SK-N-SH (cell line): ENCODE measurements around the gene HSD11B1L.

Source experiments
- EP300 ChIP-seq, 2 experiments: IDR thresholded peaks; 2 replicates each; pipeline versions ENCODE4 v1.4.0 to v1.6.1; 2012; ENCODE audit warnings: borderline replicate concordance in 1 of 2, low read depth in 1 of 2, low read length in 1 of 2
- FOXM1 ChIP-seq: IDR thresholded peaks from 2 replicates; pipeline ENCODE4 v1.4.0; 2012; ENCODE audit warnings: low read depth, mild to moderate bottlenecking
- JUND ChIP-seq: IDR thresholded peaks from 2 replicates; pipeline ENCODE4 v1.4.0; 2012
- MAX ChIP-seq: IDR thresholded peaks from 2 replicates; pipeline ENCODE4 v1.4.0; 2012; ENCODE audit warnings: low read depth
- MXI1 ChIP-seq: IDR thresholded peaks from 2 replicates; pipeline ENCODE4 v1.6.1; 2012; ENCODE audit warnings: mild to moderate bottlenecking, low read depth, low read length, improper control_type of control experiment
- POLR2AphosphoS5 ChIP-seq: IDR thresholded peaks from 2 replicates; pipeline ENCODE4 v1.6.1; 2012; ENCODE audit warnings: low read depth, low read length
- RAD21 ChIP-seq: IDR thresholded peaks from 2 replicates; pipeline ENCODE4 v1.6.1; 2012; ENCODE audit warnings: mild to moderate bottlenecking, low read length
- RCOR1 ChIP-seq: fragments of 150-350 bp; IDR thresholded peaks from 2 replicates; pipeline ENCODE4 v1.6.1; 2017; ENCODE audit warnings: antibody characterized with exemption, low read length
- TAF1 ChIP-seq: IDR thresholded peaks from 2 replicates; pipeline ENCODE4 v1.6.1; 2012; ENCODE audit warnings: low read depth, mild to moderate bottlenecking, low read length, moderate library complexity, borderline replicate concordance
- USF1 ChIP-seq: IDR thresholded peaks from 2 replicates; pipeline ENCODE4 v1.4.0; 2012; ENCODE audit warnings: low read depth, borderline replicate concordance
- YY1 ChIP-seq: IDR thresholded peaks from 2 replicates; pipeline ENCODE4 v1.4.0; 2012; ENCODE audit warnings: low read depth, mild to moderate bottlenecking
- ZBTB33 ChIP-seq: IDR thresholded peaks from 2 replicates; pipeline ENCODE4 v1.4.0; 2012; ENCODE audit warnings: low read depth, borderline replicate concordance
- TF ChIP-seq, protein P1 (sequence below): fragments of 200-600 bp; sonication (generic); IDR thresholded peaks from 2 replicates; pipeline ENCODE4 v1.6.1; 2017; ENCODE audit warnings: antibody characterized with exemption, mild to moderate bottlenecking, moderate library complexity
- TF ChIP-seq, protein P2 (sequence below): fragments of 150-350 bp; IDR thresholded peaks from 2 replicates; pipeline ENCODE4 v1.6.1; 2017; ENCODE audit warnings: antibody characterized with exemption, low read length, low read depth, borderline replicate concordance

DNA sequence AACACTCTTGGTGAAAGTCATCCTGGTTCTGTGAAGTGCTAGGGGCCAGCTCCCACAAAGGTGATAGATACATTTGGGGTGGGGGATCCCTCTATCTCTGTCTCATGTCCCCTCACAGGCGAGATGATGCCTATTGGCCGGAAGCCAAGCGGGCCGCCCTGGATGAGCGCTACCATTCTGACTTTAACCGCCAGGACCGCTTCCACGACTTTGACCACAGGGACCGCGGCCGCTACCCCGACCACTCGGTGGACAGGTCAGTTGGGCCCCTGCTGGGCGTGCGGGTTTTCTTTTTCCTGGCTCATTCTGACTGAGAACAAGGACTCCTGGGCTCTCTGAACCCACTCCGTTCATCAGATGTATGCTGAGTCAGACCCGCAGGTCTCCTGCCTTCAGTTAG, 16.9 kb upstream of the HSD11B1L start:
- TF ChIP-seq, protein P1, sequence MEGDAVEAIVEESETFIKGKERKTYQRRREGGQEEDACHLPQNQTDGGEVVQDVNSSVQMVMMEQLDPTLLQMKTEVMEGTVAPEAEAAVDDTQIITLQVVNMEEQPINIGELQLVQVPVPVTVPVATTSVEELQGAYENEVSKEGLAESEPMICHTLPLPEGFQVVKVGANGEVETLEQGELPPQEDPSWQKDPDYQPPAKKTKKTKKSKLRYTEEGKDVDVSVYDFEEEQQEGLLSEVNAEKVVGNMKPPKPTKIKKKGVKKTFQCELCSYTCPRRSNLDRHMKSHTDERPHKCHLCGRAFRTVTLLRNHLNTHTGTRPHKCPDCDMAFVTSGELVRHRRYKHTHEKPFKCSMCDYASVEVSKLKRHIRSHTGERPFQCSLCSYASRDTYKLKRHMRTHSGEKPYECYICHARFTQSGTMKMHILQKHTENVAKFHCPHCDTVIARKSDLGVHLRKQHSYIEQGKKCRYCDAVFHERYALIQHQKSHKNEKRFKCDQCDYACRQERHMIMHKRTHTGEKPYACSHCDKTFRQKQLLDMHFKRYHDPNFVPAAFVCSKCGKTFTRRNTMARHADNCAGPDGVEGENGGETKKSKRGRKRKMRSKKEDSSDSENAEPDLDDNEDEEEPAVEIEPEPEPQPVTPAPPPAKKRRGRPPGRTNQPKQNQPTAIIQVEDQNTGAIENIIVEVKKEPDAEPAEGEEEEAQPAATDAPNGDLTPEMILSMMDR, result no peak
- no peak for TF ChIP-seq POLR2AphosphoS5
- no peak for TF ChIP-seq RCOR1
- TF ChIP-seq, protein P2, sequence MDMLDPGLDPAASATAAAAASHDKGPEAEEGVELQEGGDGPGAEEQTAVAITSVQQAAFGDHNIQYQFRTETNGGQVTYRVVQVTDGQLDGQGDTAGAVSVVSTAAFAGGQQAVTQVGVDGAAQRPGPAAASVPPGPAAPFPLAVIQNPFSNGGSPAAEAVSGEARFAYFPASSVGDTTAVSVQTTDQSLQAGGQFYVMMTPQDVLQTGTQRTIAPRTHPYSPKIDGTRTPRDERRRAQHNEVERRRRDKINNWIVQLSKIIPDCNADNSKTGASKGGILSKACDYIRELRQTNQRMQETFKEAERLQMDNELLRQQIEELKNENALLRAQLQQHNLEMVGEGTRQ, result no peak
- TF ChIP-seq USF1, result no peak
- TF ChIP-seq JUND, result no peak
- no peak for TF ChIP-seq FOXM1
- no peak for TF ChIP-seq YY1
- no peak for TF ChIP-seq MAX
- no peak for TF ChIP-seq MXI1
- no peak for TF ChIP-seq EP300 (IDR thresholded peaks at IDR 0.05; ENCODE audit: borderline replicate concordance in 1 of 2, low read depth in 1 of 2, low read length in 1 of 2)
- TF ChIP-seq RAD21, result no peak
- no peak for TF ChIP-seq TAF1
- TF ChIP-seq ZBTB33, result no peak
